Gastroesophageal sphincter (tissue), 3 donors: ENCODE results near the gene CASP10.

Experiments used
- EP300 ChIP-seq: sonication (generic); formaldehyde crosslinking; IDR thresholded peaks from one replicate; pipeline ENCODE4 v1.6.1; 2017; ENCODE audit warnings: antibody characterized with exemption, mild to moderate bottlenecking
- POLR2A ChIP-seq, 2 donors: fragments of 450-650 bp; IDR thresholded peaks; one replicate each; pipeline ENCODE4 v1.6.1; 2017; ENCODE audit warnings: antibody characterized with exemption in 2 of 2, mild to moderate bottlenecking in 2 of 2, moderate library complexity in 1 of 2
- POLR2AphosphoS5 ChIP-seq: sonication (generic); formaldehyde crosslinking; IDR thresholded peaks from one replicate; pipeline ENCODE4 v1.6.1; 2017; ENCODE audit warnings: antibody characterized with exemption
- TF ChIP-seq, protein P1 (sequence below), 4 experiments: fragments of 200-600 bp in 2 of 4; fragments of 450-650 bp in 2 of 4; sonication (generic) in 1 of 4; IDR thresholded peaks; one replicate each; pipeline ENCODE4 v1.5.1; 2017 to 2019; ENCODE audit warnings: antibody characterized with exemption in 4 of 4, mild to moderate bottlenecking in 2 of 4, moderate library complexity in 2 of 4

DNA sequence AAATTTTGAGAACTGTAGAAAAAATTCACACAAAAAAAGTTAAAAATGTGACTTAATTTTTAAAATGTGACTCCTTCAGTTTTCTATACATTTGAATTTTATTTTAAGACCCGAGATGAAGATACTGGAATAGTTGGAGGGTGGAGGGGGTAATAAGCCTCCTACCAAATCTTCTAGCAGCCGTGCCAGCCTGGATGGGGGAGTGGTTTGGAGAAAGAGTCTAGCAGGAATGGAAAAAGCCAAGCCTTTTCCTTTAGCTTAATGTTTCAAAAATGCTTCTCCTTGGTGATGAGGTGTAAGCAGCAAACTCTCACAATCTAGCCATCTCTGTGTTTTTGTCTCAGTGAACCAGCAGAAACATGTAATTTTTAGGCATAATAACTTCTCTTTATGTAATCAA lies 92.1 kb downstream of the CASP10 start:
- TF ChIP-seq, protein P1, sequence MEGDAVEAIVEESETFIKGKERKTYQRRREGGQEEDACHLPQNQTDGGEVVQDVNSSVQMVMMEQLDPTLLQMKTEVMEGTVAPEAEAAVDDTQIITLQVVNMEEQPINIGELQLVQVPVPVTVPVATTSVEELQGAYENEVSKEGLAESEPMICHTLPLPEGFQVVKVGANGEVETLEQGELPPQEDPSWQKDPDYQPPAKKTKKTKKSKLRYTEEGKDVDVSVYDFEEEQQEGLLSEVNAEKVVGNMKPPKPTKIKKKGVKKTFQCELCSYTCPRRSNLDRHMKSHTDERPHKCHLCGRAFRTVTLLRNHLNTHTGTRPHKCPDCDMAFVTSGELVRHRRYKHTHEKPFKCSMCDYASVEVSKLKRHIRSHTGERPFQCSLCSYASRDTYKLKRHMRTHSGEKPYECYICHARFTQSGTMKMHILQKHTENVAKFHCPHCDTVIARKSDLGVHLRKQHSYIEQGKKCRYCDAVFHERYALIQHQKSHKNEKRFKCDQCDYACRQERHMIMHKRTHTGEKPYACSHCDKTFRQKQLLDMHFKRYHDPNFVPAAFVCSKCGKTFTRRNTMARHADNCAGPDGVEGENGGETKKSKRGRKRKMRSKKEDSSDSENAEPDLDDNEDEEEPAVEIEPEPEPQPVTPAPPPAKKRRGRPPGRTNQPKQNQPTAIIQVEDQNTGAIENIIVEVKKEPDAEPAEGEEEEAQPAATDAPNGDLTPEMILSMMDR (IDR thresholded peaks at IDR 0.05), result no peak
- TF ChIP-seq POLR2A (IDR thresholded peaks at IDR 0.05) (no peak), POLR2AphosphoS5 (no peak), EP300 (no peak)
